IPS-NIHi7 (cell line): ENCODE data around the gene MAGEE1.

Experiments
- DNase-seq: peaks from one replicate; pipeline ENCODE4 v3.0.0; 2012; ENCODE audit warnings: mixed read lengths; ENCODE audit errors: extremely low spot score

The MAGEE1 gene, protein sequence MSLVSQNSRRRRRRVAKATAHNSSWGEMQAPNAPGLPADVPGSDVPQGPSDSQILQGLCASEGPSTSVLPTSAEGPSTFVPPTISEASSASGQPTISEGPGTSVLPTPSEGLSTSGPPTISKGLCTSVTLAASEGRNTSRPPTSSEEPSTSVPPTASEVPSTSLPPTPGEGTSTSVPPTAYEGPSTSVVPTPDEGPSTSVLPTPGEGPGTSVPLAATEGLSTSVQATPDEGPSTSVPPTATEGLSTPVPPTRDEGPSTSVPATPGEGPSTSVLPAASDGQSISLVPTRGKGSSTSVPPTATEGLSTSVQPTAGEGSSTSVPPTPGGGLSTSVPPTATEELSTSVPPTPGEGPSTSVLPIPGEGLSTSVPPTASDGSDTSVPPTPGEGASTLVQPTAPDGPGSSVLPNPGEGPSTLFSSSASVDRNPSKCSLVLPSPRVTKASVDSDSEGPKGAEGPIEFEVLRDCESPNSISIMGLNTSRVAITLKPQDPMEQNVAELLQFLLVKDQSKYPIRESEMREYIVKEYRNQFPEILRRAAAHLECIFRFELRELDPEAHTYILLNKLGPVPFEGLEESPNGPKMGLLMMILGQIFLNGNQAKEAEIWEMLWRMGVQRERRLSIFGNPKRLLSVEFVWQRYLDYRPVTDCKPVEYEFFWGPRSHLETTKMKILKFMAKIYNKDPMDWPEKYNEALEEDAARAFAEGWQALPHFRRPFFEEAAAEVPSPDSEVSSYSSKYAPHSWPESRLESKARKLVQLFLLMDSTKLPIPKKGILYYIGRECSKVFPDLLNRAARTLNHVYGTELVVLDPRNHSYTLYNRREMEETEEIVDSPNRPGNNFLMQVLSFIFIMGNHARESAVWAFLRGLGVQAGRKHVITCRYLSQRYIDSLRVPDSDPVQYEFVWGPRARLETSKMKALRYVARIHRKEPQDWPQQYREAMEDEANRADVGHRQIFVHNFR

GRCh38 chrX:76427560-76428242, at the start of gene MAGEE1:
TSS of gene MAGEE1 (plus strand) at chrX:76427710. CDS start at chrX:76427931, 221 bp downstream.
- peak; percentile 81 for DNase-seq

- DNase-seq = no peak
These were observed 28.5 kb upstream of the MAGEE1 start for GRCh38 chrX:76398970-76399369.

GRCh38 chrX:76407795-76408194, 19.7 kb upstream of the MAGEE1 start:
- DNase-seq = no peak

DNA sequence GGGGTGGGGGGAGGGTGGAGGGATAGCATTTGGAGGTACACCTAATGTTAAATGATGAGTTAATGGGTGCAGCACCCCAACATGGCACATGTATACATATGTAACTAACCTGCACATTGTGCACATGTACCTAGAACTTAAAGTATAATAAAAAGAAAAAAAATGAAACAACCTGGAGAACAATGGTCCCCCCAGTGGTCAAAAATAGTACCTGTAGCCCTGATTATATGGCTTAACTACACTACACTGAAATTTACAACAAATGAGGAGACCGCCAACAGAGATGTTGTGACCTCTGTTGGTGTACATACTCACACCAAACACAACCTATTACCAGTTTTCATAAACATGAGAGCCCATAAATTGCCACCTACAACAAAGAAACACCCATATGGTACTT, 7.3 kb upstream of the MAGEE1 start:
- DNase-seq = no peak

DNA sequence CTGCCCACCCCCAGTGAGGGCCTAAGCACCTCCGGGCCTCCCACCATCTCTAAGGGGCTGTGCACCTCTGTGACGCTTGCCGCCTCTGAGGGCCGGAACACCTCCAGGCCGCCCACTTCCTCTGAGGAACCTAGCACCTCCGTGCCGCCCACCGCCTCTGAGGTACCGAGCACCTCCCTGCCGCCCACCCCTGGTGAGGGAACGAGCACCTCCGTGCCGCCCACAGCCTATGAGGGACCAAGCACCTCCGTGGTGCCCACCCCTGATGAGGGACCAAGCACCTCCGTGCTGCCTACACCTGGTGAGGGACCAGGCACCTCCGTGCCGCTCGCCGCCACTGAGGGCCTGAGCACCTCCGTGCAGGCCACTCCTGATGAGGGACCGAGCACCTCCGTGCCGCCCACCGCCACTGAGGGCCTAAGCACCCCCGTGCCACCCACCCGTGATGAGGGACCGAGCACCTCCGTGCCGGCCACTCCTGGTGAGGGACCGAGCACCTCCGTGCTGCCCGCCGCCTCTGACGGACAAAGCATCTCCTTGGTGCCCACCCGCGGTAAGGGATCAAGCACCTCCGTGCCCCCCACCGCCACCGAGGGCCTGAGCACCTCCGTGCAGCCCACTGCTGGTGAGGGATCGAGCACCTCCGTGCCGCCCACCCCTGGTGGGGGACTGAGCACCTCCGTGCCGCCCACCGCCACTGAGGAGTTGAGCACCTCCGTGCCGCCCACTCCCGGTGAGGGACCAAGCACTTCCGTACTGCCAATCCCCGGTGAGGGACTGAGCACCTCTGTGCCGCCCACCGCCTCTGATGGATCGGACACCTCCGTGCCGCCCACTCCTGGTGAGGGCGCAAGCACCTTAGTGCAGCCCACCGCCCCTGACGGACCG, 977 bp downstream of the MAGEE1 start:
- DNase-seq = no peak

DNA sequence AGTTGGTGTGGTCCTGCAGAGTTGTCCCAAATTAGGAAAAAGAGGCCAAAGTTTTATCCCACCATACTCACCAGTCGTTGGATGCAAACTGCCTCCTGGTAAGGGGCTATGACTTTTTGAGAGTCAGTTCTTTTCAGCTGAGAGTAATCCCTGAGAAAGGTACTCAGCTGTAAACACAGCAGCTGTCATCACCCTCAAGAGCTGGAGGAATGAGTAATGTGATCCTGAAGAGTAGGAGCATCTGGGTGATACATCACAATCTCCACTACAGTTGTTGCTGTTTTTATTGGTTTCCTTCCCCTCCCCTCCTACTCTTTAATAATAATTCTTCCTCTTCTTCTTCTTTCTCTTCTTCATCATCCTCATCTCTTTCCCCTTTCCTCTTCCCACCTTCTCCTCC, 5.7 kb downstream of the MAGEE1 start:
- no peak for DNase-seq

GRCh38 chrX:76434103-76434741, 6.7 kb downstream of the MAGEE1 start:
- no peak for DNase-seq

GRCh38 chrX:76439188-76439587, 11.7 kb downstream of the MAGEE1 start:
- DNase-seq = no peak

DNA sequence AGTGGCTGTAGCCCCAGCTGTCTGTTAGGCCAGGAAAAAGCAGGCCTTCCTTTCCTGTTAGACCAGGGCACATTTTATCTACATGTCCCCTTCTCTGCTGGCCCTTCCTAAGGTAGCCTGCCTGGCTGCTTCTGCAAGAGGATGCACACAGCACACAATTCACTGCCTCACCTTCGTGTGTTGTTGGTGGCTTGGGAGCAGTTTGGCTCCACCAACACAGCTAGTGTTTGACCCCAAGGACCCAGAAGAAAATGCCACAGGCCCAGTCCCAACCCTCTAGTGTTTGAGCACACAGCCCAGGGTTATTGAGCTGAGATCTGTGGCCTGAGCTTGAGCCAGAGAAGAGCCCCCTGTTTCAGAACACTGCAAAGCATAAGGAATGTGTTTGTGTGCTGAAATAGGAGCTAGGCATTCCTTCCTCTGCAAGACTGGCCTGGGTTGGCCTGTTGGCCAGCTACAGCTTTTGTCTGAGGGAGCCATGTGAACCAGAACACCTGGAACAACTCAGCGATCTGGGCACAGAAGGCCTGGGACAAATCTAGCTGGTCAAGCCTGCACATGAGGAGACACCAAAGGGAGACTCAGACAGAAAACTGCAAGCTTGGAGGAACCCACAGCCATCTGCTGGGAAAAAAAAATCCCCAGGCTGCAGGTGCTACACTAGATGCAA, 26.4 kb downstream of the MAGEE1 start:
- DNase-seq = peak; percentile 11

- peak; percentile 19 for DNase-seq
These were observed 27.0 kb downstream of the MAGEE1 start for GRCh38 chrX:76454456-76454927.

- no peak for DNase-seq
These were observed 49.8 kb downstream of the MAGEE1 start for GRCh38 chrX:76477353-76477752.
